NCI-H460 (cell line): ENCODE results near the gene MYO10. TPM values are rescaled to one million over a fixed set of nuclear protein-coding genes. Genes with fewer than 3 reads are reported as not detected.
A peak's percentile ranks its signal among the peaks of the same experiment; 100 is the strongest.
"Not testable (repeated sequence)": the region's sequence is repeated elsewhere in the genome, so short reads cannot be mapped to it uniquely, and the experiment has no call there.

Experiments
- DNase-seq: peaks from one replicate; pipeline ENCODE4 v3.0.0-alpha.2; 2016; ENCODE audit warnings: low read depth; ENCODE audit errors: extremely low read depth
- total RNA-seq: library from RNA; depleted of rRNA; stranded (reverse); fragments of >200 nt; shearing (Covaris generic); gene quantifications from 2 replicates; pipeline ENCODE4 v1.2.3, GENCODE V29; 2014

The MYO10 gene
- total RNA-seq, 1 experiment from 2014 or later: 13.0 TPM

GRCh38 chr5:16656561-16657191 is 279.4 kb downstream of the MYO10 start:
- DNase-seq: no peak

- no peak for DNase-seq
Observed at GRCh38 chr5:16654647-16655334, 281.3 kb downstream of the MYO10 start.

GRCh38 chr5:16648739-16649138 is 287.3 kb downstream of the MYO10 start:
- DNase-seq: not testable (repeated sequence)

DNA sequence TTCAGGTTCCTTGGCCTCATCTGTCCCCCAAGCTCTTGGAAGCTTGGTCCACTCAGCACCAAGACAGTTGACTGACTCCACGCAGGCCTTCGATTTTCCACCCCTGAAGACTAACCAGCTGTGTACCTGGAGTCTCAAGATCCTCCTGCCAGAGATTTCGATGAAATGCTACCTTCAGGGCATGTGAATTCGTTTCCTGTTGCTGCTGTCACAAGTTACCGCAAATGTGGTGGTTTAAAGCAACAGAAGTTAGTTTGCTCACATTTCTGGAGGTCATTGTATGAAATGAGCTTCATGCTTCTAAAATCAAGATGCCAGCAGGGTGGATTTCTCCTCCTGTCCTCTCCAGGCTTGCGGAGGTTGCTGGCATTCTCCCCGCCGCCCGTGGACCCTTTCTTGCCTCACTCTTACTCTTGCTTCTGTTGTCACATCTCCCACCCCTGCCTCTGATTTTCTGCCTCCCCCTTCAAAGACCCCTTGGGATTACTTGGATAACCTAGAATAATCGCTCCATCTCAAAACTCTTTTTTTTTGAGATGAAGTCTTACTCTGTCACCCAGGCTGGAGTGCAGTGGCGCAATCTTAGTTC is 291.7 kb downstream of the MYO10 start:
- DNase-seq: no peak

GRCh38 chr5:16642867-16643266 is 293.2 kb downstream of the MYO10 start:
- DNase-seq: no peak

DNA sequence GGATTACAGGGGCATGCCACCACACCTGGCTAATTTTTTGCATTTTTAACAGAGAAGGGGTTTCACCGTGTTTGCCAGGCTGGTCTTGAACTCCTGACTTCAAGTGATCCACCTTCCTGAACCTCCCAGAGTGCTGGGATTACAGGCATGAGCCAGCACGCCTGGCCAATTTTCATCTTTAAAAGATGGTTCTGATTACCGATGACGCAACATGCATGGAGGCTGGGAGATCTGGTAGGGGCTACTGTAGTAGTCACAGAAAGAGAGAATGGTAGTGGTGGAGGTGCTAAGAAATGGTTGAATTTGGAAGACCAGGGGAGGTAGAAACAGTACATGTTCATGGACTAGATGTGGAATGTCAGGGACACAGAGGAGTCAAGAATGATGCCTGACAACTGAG is 296.9 kb downstream of the MYO10 start:
- DNase-seq: no peak

- DNase-seq: no peak
Observed at GRCh38 chr5:16628376-16628775, 307.7 kb downstream of the MYO10 start.

DNA sequence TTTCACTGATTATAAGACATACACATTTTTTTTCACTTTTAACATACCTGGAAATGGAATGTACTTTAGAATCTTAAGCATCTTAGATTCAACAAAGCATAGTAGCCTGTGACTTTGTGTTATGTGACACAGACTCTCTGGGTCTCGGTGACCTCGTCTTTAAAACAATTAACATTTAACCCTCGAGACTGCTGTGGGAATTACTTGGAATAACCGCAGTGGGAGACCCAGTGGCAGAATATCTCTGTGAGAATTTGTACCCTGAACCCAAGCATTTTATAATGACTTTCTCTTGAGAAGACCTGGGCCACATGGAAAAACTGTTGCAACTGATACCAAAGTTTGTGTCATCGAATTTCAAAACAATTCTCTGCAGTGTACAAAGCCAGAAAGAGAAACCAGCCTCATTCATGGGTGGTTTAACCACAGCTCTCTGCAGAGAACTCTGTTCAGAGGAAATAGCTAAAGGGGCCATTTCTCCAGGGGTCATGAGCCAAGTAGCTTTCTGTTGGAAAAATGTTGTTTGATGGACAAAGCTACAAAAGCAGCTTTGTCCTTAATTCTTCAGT is 309.3 kb downstream of the MYO10 start:
- DNase-seq: no peak

DNA sequence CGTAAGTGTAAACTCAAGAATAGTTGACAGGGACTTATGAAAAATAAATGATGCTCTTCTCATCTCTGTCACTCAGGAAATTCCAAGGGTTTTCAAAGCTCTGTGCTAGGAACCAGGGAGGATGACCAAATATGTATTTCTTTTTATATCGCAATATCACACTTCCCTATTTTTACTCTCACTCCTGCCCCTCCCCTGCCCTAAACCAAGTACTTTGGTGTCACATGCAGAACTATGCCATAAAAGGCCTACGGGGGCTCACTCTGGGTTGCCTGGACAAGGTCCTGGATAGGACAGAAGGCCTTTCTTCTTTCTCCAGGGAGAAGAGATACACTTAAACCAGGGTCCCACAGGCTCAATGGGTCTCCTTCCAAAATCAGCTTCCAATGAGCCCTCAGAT is 311.0 kb downstream of the MYO10 start:
- no peak for DNase-seq

DNA sequence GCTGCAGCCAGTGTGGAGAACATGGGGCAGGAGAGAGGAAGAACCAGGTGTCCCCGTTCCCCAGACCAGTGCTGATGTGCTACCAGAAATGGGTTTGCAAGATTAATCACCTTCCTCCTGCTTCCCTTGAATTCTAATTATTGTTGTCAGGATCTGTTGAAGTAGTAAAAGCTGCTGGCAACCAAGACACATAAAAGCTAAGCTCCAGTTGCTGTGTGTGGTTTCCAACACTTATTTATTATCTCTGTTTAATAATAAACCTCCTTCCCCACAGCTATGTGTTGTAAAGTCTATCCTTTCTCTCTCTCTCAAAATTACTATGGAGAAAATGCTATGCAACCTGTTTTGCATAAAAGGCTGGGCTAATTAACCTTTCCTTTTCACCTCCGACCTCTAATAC is 317.0 kb downstream of the MYO10 start:
- no peak for DNase-seq

GRCh38 chr5:16618138-16618897 is 317.8 kb downstream of the MYO10 start:
- DNase-seq: no peak

DNA sequence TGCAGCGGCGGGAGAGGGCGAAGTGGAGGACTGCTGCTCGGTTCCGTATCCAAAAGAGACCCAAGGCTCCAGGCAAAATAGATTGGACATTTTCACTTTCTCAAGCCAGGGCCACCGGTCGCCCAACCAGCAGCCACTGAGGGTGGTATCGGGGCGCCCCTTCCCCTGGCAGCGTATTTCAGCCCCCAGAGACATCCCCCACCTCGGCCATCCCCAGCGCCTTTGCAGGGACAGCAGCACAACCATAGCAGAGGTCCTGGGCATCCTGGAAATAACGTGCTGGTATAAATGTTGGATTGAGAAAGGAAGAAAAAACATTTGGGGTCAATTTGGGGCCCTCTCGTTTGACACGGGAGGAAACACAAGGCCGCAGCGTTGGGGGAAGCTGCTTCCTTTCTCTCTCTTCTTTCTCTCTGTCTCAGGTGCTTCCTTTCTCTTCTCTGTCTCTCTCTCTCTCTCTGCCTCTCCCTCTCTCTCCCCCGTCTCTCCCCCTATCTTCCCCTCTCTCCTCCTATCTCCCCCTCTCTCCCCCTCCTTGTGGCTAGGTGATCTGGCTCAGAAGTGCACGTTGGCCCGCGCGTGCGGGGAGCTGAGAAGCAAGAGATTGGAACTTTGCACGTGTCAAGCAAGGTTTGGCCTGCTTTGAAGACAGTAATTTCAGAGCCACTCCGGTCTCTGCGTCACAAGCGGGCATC is 318.7 kb downstream of the MYO10 start:
- no peak for DNase-seq

DNA sequence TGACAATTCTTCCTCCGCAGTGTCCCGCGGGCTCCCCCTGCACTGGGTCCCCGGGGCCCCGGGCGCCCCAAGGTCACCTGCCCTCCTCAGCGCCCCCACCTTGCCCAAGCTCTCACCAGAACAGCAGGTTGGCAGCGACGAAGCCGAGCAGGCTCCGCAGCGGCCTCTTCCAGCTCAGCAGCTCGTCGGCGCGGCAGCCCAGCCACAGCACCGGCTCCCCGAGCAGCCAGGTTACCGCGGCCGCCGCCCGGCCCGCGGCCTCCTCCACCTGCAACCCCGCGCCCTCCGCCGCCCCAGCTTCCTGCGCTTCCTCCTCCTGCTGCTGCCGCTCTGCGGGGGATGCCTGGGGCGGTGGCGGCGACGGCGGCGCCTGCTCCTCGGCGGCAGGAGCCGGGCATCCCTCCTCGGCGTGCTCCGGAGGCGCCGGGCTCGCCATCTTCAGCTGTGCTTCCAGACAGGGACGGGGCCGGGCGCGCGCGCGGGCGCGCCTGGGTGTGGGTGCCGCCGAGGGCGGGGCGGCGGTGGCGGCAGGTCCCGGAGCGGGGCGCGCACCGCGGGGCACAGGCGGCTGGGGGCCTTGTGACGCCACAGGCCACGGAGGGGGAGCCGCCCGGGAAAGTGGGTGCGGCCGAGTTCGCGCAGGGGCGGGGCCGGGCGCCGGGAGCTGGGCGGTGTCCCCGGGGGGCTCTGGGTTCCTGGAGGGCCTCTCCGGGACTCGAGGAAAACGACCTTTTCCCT is 319.4 kb downstream of the MYO10 start, which contains the start of gene RETREG1:
Gene RETREG1, minus strand, starts transcription at position 462 of the 738 bp plus-strand sequence. Its CDS starts 26 bp downstream, at position 436.
- DNase-seq: peak; percentile 21

DNA sequence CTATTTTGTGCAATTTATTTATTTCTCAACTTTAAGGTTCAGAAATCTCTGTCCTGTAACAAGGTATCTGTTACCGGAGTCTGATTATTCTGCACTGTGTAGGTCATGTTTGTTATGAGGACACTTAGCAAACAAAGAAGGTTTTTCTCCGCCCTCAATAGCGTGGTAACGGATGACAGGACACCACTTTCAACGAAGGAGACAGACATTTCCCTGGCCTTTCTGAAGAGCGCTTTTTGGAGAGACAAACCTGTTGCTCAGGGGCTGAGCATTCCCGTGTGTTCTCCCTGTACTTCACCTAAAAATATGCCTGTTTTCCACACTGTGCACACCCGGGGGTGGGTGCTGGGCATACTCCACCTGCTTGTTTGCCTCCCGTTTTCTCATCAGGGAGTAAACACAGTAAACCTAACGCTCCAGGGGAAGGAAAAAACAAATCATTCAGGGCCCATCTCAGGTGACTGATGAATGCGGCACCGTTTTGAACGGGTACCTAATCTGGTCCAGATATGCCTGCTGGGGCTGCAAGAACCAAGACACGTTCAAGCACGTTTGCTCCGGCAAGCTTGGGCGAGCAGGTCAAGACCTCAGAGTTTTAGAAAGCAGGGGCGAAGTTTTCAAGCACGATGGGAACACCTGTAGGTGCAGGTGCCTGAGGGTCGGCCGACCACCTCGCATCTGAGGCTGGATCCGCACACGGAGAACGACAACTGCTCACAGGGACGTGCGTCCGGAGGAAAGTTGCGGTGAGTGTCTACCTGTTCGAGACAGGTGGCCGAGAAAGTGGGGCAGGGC is 320.1 kb downstream of the MYO10 start:
- no peak for DNase-seq

DNA sequence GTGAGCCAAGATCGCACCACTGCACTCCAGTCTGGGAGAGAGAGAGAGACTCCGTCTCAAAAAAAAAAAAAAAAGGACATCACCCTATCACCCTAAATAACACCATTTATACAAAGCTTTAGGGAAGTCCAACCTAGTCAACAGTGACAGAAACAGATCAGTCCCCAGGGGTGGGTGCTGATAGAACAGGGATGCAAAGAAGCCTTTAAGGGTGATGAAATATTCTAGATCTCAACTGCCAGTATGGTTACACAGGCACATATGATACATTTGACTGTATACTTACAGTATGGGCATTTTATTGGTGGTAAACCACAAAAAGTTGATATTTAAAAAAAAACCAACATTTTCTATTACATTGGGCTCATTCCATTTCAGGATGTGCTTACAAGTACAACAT is 324.1 kb downstream of the MYO10 start:
- DNase-seq: no peak
